ENCODE data around the gene TTC23L. TPM values are rescaled to one million over a fixed set of nuclear protein-coding genes. Genes with fewer than 3 reads are reported as not detected.

The TTC23L gene
- total RNA-seq, 1 experiment from 2014 or later = 3.9 TPM

- no peak overlapping the region for H2AFZ ChIP-seq
- H3K79me2 ChIP-seq (ENCODE audit: low read depth) = no peaks in the 10 kb centered on the region
- no peak overlapping the region for H3K4me2 ChIP-seq
- no peaks in the 10 kb centered on the region for H4K20me1 ChIP-seq (ENCODE audit: insufficient read depth)
- POLR2A ChIA-PET (ENCODE audit: unreplicated experiment) = no interaction called here
- H3K27ac ChIP-seq = no peak overlapping the region
- H3K4me1 ChIP-seq (replicated peaks; ENCODE audit: insufficient read depth) = no peaks in the 10 kb centered on the region
- BruUV-seq (replicated peaks) = no TSS peak
- CTCF ChIA-PET = no interaction called here
- no peak for DNase-seq
- H3K36me3 ChIP-seq (ENCODE audit: low read depth) = no peaks in the 10 kb centered on the region
- H3K9me3 ChIP-seq (ENCODE audit: insufficient read depth, low read depth) = no peaks in the 10 kb centered on the region
- H3K4me3 ChIP-seq = no peak overlapping the region
- TF ChIP-seq CTCF (conservative IDR thresholded peaks at IDR 0.05) = no peak
- TF ChIP-seq EZH2 (IDR thresholded peaks at IDR 0.05; ENCODE audit: low read depth) = no peak
- intact Hi-C loops (cut with micrococcal nuclease; ENCODE audit: unreplicated experiment) = no loop called here
- no peaks in the 10 kb centered on the region for H3K9me2 ChIP-seq (ENCODE audit: insufficient read depth)
- H3K27me3 ChIP-seq (ENCODE audit: insufficient read depth, low read depth) = no peaks in the 10 kb centered on the region
- no peaks in the 10 kb centered on the region for H3F3A ChIP-seq (ENCODE audit: insufficient read depth, low read depth)
These were observed 9.3 kb downstream of the TTC23L start for GRCh38 chr5:34848230-34848629.

GRCh38 chr5:34849253-34849652 is 10.3 kb downstream of the TTC23L start:
- no peaks in the 10 kb centered on the region for H3K27me3 ChIP-seq (ENCODE audit: insufficient read depth, low read depth)
- H3K36me3 ChIP-seq (ENCODE audit: low read depth) = no peaks in the 10 kb centered on the region
- H2AFZ ChIP-seq = no peak overlapping the region
- no peaks in the 10 kb centered on the region for H4K20me1 ChIP-seq (ENCODE audit: insufficient read depth)
- no TSS peak for BruUV-seq (replicated peaks)
- no peak overlapping the region for H3K4me2 ChIP-seq
- H3K9me2 ChIP-seq (ENCODE audit: insufficient read depth) = no peaks in the 10 kb centered on the region
- ChIA-PET CTCF (interaction anchor here (0.7 kb wide), 1 partner anchor 581 kb away, joined by 5 read pairs; no protein-coding TSS in a partner anchor), POLR2A (ENCODE audit: unreplicated experiment) (interaction anchor here (0.6 to 0.7 kb wide), 2 partner anchors 11 to 293 kb away, joined by 3 to 21 read pairs; no protein-coding TSS in a partner anchor)
- H3K79me2 ChIP-seq (ENCODE audit: low read depth) = no peaks in the 10 kb centered on the region
- no peaks in the 10 kb centered on the region for H3F3A ChIP-seq (ENCODE audit: insufficient read depth, low read depth)
- H3K27ac ChIP-seq = no peak overlapping the region
- no peak for DNase-seq
- no peaks in the 10 kb centered on the region for H3K4me1 ChIP-seq (replicated peaks; ENCODE audit: insufficient read depth)
- no peaks in the 10 kb centered on the region for H3K9me3 ChIP-seq (ENCODE audit: insufficient read depth, low read depth)
- TF ChIP-seq EZH2 (IDR thresholded peaks at IDR 0.05; ENCODE audit: low read depth) = no peak
- no peak for TF ChIP-seq CTCF (conservative IDR thresholded peaks at IDR 0.05)
- H3K4me3 ChIP-seq = no peak overlapping the region
- intact Hi-C loops (cut with micrococcal nuclease; ENCODE audit: unreplicated experiment) = no loop called here

- ChIA-PET POLR2A (ENCODE audit: unreplicated experiment) (no interaction called here), CTCF (no interaction called here)
- TF ChIP-seq EZH2 (IDR thresholded peaks at IDR 0.05; ENCODE audit: low read depth) (no peak), CTCF (conservative IDR thresholded peaks at IDR 0.05) (no peak)
- Histone ChIP-seq H3K9me3 (ENCODE audit: insufficient read depth, low read depth) (no peaks in the 10 kb centered on the region), H3K4me3 (no peak overlapping the region), H3K9me2 (ENCODE audit: insufficient read depth) (no peaks in the 10 kb centered on the region), H3K79me2 (ENCODE audit: low read depth) (no peaks in the 10 kb centered on the region), H3F3A (ENCODE audit: insufficient read depth, low read depth) (no peaks in the 10 kb centered on the region), H3K27me3 (ENCODE audit: insufficient read depth, low read depth) (no peaks in the 10 kb centered on the region), H3K27ac (no peak overlapping the region), H3K4me2 (no peak overlapping the region), H4K20me1 (ENCODE audit: insufficient read depth) (no peaks in the 10 kb centered on the region), H2AFZ (no peak overlapping the region), H3K4me1 (replicated peaks; ENCODE audit: insufficient read depth) (no peaks in the 10 kb centered on the region), H3K36me3 (ENCODE audit: low read depth) (no peaks in the 10 kb centered on the region)
- no TSS peak for BruUV-seq (replicated peaks)
- intact Hi-C loops (cut with micrococcal nuclease; ENCODE audit: unreplicated experiment) = no loop called here
- no peak for DNase-seq
These were observed 15.7 kb downstream of the TTC23L start for GRCh38 chr5:34854459-34855174.

Data from PC-9 (cell line).